SK-MEL-5 (cell line): ENCODE measurements around the gene RMDN2. TPM values are rescaled to one million over a fixed set of nuclear protein-coding genes. Genes with fewer than 3 reads are reported as not detected.

Source experiments
- DNase-seq: peaks from one replicate; pipeline ENCODE4 v3.0.0-alpha.2; 2016; ENCODE audit warnings: low read depth, low spot score
- in situ Hi-C: cut with HindIII; loops from 2 replicates; pipeline ENCODE4 v1.10.0; 2016; ENCODE audit warnings: low sequenced_read_pairs, high pct_unique_total_duplicates, low pct_unique_long_range_greater_than_20kb
- total RNA-seq: library from RNA; depleted of rRNA; stranded (reverse); fragments of >200 nt; shearing (Covaris generic); gene quantifications from 2 replicates; pipeline ENCODE4 v1.2.3, GENCODE V29; 2014

The RMDN2 gene
- total RNA-seq, 1 experiment from 2014 or later = 14.3 TPM

GRCh38 chr2:37894047-37894446 lies 31.0 kb upstream of the RMDN2 start:
- in situ Hi-C loops = no loop called here
- DNase-seq = no peak

- in situ Hi-C loops = no loop called here
These were observed 30.5 kb upstream of the RMDN2 start for GRCh38 chr2:37894601-37895000.

GRCh38 chr2:37895140-37895539 lies 29.9 kb upstream of the RMDN2 start:
- DNase-seq = no peak
- in situ Hi-C loops = no loop called here

More at GRCh38 chr2:37894601-37895000, 30.5 kb upstream of the RMDN2 start:
- no peak for DNase-seq

- DNase-seq = peak; percentile 67
These were observed 28.8 kb upstream of the RMDN2 start for GRCh38 chr2:37896319-37896718.

GRCh38 chr2:37897511-37897910 lies 27.6 kb upstream of the RMDN2 start:
- no peak for DNase-seq
- in situ Hi-C loops = no loop called here

More at GRCh38 chr2:37896319-37896718, 28.8 kb upstream of the RMDN2 start:
- in situ Hi-C loops = no loop called here

- in situ Hi-C loops = no loop called here
- no peak for DNase-seq
These were observed 26.6 kb upstream of the RMDN2 start for GRCh38 chr2:37898448-37898847.

- no peak for DNase-seq
- in situ Hi-C loops = no loop called here
These were observed 22.1 kb upstream of the RMDN2 start for GRCh38 chr2:37902991-37903390.

GRCh38 chr2:37904425-37904824 lies 20.7 kb upstream of the RMDN2 start:
- in situ Hi-C loops = no loop called here

GRCh38 chr2:37904993-37905392 lies 20.1 kb upstream of the RMDN2 start:
- no peak for DNase-seq
- in situ Hi-C loops = no loop called here

More at GRCh38 chr2:37904425-37904824, 20.7 kb upstream of the RMDN2 start:
- DNase-seq = no peak

- in situ Hi-C loops = no loop called here
- no peak for DNase-seq
These were observed 19.0 kb upstream of the RMDN2 start for GRCh38 chr2:37906131-37906530.

- no peak for DNase-seq
- in situ Hi-C loops = no loop called here
These were observed 17.4 kb upstream of the RMDN2 start for GRCh38 chr2:37907501-37908225.

GRCh38 chr2:37911296-37911873 lies 13.7 kb upstream of the RMDN2 start:
- in situ Hi-C loops = no loop called here
- no peak for DNase-seq

- in situ Hi-C loops = no loop called here
- DNase-seq = no peak
These were observed 13.0 kb upstream of the RMDN2 start for GRCh38 chr2:37912056-37912455.

- in situ Hi-C loops = no loop called here
- DNase-seq = no peak
These were observed 12.5 kb upstream of the RMDN2 start for GRCh38 chr2:37912616-37913015.

- in situ Hi-C loops = no loop called here
- DNase-seq = no peak
These were observed 10.7 kb upstream of the RMDN2 start for GRCh38 chr2:37914340-37914739.

GRCh38 chr2:37915773-37916172 lies 9.3 kb upstream of the RMDN2 start:
- in situ Hi-C loops = no loop called here
- DNase-seq = no peak

- in situ Hi-C loops = no loop called here
These were observed 8.5 kb upstream of the RMDN2 start for GRCh38 chr2:37916512-37917082.

GRCh38 chr2:37917281-37918228 lies 7.5 kb upstream of the RMDN2 start:
- in situ Hi-C loops = no loop called here
- no peak for DNase-seq

More at GRCh38 chr2:37916512-37917082, 8.5 kb upstream of the RMDN2 start:
- no peak for DNase-seq
